H9 (cell line): ENCODE measurements around the gene FOXD4. TPM values are rescaled to one million over a fixed set of nuclear protein-coding genes. Genes with fewer than 3 reads are reported as not detected.
"Not testable (repeated sequence)": the region's sequence is repeated elsewhere in the genome, so short reads cannot be mapped to it uniquely, and the experiment has no call there.

ENCODE experiments used
- DNase-seq: peaks from one replicate; pipeline ENCODE4 v3.0.0-alpha.2; 2017
- H2AFZ ChIP-seq: one replicate; pipeline ENCODE4 v1.6.1; 2013; ENCODE audit warnings: mild to moderate bottlenecking, low read length, control low read depth, moderate library complexity
- H2AK5ac ChIP-seq: 2 replicates; pipeline ENCODE4 v1.6.1; 2013; ENCODE audit warnings: low read length, control low read depth, mixed read lengths; ENCODE audit not compliant: insufficient read length
- H2BK120ac ChIP-seq: one replicate; pipeline ENCODE4 v1.6.1; 2013; ENCODE audit warnings: low read depth, mild to moderate bottlenecking, low read length, control low read depth, inconsistent platforms; ENCODE audit not compliant: poor library complexity, severe bottlenecking
- H2BK12ac ChIP-seq: 2 replicates; pipeline ENCODE4 v1.6.1; 2013; ENCODE audit warnings: low read length, control low read depth, mixed read lengths, low read depth; ENCODE audit not compliant: insufficient read length
- H2BK15ac ChIP-seq: 2 replicates; pipeline ENCODE4 v1.6.1; 2013; ENCODE audit warnings: low read depth, low read length, control low read depth
- H2BK20ac ChIP-seq: one replicate; pipeline ENCODE4 v1.6.1; 2013; ENCODE audit warnings: low read depth, mild to moderate bottlenecking, low read length, control low read depth, inconsistent platforms; ENCODE audit not compliant: poor library complexity, severe bottlenecking
- H2BK5ac ChIP-seq: 2 replicates; pipeline ENCODE4 v1.6.1; 2013; ENCODE audit warnings: low read length, control low read depth, mixed read lengths; ENCODE audit not compliant: insufficient read length
- H3K14ac ChIP-seq: 2 replicates; pipeline ENCODE4 v1.6.1; 2013; ENCODE audit warnings: low read length, control low read depth; ENCODE audit not compliant: insufficient read depth
- H3K18ac ChIP-seq: 2 replicates; pipeline ENCODE4 v1.6.1; 2013; ENCODE audit warnings: low read depth, mild to moderate bottlenecking, mixed read lengths, low read length, control low read depth; ENCODE audit not compliant: insufficient read length
- H3K23ac ChIP-seq: 2 replicates; pipeline ENCODE4 v1.6.1; 2013; ENCODE audit warnings: low read length, control low read depth, mixed read lengths, low read depth; ENCODE audit not compliant: insufficient read length
- H3K23me2 ChIP-seq: 2 replicates; pipeline ENCODE4 v1.6.1; 2013; ENCODE audit warnings: low read depth, mild to moderate bottlenecking, mixed read lengths, low read length, control low read depth; ENCODE audit not compliant: insufficient read length, poor library complexity, severe bottlenecking
- H3K27ac ChIP-seq: 2 replicates; pipeline ENCODE4 v1.5.1; 2013; ENCODE audit warnings: low read length, control low read depth, mixed read lengths, low read depth; ENCODE audit not compliant: insufficient read length
- H3K27me3 ChIP-seq: 2 replicates; pipeline ENCODE4 v1.6.1; 2013; ENCODE audit warnings: low read length, control low read depth, inconsistent platforms; ENCODE audit not compliant: insufficient read depth
- H3K4ac ChIP-seq: 2 replicates; pipeline ENCODE4 v1.6.1; 2013; ENCODE audit warnings: low read depth, mild to moderate bottlenecking, control low read depth, inconsistent platforms, low read length, moderate library complexity
- H3K4me1 ChIP-seq: 2 replicates; pipeline ENCODE4 v1.6.1; 2013; ENCODE audit warnings: low read length, control low read depth, inconsistent platforms; ENCODE audit not compliant: insufficient read depth
- H3K4me2 ChIP-seq: 2 replicates; pipeline ENCODE4 v1.6.1; 2013; ENCODE audit warnings: low read length, control low read depth, mixed read lengths; ENCODE audit not compliant: insufficient read length, insufficient read depth
- H3K56ac ChIP-seq: 2 replicates; pipeline ENCODE4 v1.6.1; 2013; ENCODE audit warnings: low read depth, mild to moderate bottlenecking, mixed read lengths, low read length, control low read depth; ENCODE audit not compliant: insufficient read length
- H3K79me1 ChIP-seq: 2 replicates; pipeline ENCODE4 v1.6.1; 2013; ENCODE audit warnings: low read depth, mild to moderate bottlenecking, moderate library complexity, low read length, control low read depth, inconsistent platforms; ENCODE audit not compliant: insufficient read depth, poor library complexity, severe bottlenecking
- H3K79me2 ChIP-seq: 2 replicates; pipeline ENCODE4 v1.6.1; 2013; ENCODE audit warnings: low read length, control low read depth, inconsistent platforms; ENCODE audit not compliant: insufficient read depth
- H3K9ac ChIP-seq: 2 replicates; pipeline ENCODE4 v1.6.1; 2013; ENCODE audit warnings: low read length, control low read depth, mixed read lengths; ENCODE audit not compliant: insufficient read length; ENCODE audit errors: extremely low read depth
- H3K9me3 ChIP-seq: one replicate; pipeline ENCODE4 v1.6.1; 2013; ENCODE audit warnings: low read depth, low read length, inconsistent platforms; ENCODE audit not compliant: control insufficient read depth
- H3T11ph ChIP-seq: one replicate; pipeline ENCODE4 v1.6.1; 2013; ENCODE audit warnings: mild to moderate bottlenecking, low read length, control low read depth, inconsistent platforms
- H4K20me1 ChIP-seq: one replicate; pipeline ENCODE4 v1.6.1; 2013; ENCODE audit not compliant: control insufficient read depth, insufficient read length, insufficient read depth
- H4K5ac ChIP-seq: 2 replicates; pipeline ENCODE4 v1.6.1; 2013; ENCODE audit warnings: low read depth, mild to moderate bottlenecking, mixed read lengths, low read length, control low read depth; ENCODE audit not compliant: insufficient read length
- H4K8ac ChIP-seq: replicated peaks from 2 replicates; pipeline ENCODE4 v1.6.1; 2013; ENCODE audit warnings: low read length, control low read depth, mixed read lengths, low read depth; ENCODE audit not compliant: insufficient read length
- H4K91ac ChIP-seq: 2 replicates; pipeline ENCODE4 v1.6.1; 2013; ENCODE audit warnings: low read depth, mild to moderate bottlenecking, moderate library complexity, mixed read lengths, low read length, control low read depth; ENCODE audit not compliant: insufficient read length
- H3K27ac Mint-ChIP-seq, 3 experiments: 2 replicates in 2 of 3; 3 replicates in 1 of 3; pipeline ENCODE4 v1.8.0; 2020 to 2021; ENCODE audit warnings: mixed read lengths in 3 of 3, mild to moderate bottlenecking in 1 of 3, moderate library complexity in 1 of 3
- H3K27me3 Mint-ChIP-seq: 2 replicates; pipeline ENCODE4 v1.8.0; 2021; ENCODE audit warnings: low read depth, mild to moderate bottlenecking, moderate library complexity, mixed read lengths
- H3K36me3 Mint-ChIP-seq, 3 experiments: 2 replicates in 2 of 3; 3 replicates in 1 of 3; pipeline ENCODE4 v1.8.0; 2020 to 2021; ENCODE audit warnings: low read depth in 3 of 3, mixed read lengths in 3 of 3; ENCODE audit not compliant: insufficient read depth in 1 of 3
- H3K4me1 Mint-ChIP-seq, 2 experiments: 2 replicates each; pipeline ENCODE4 v1.8.0; 2020; ENCODE audit warnings: mixed read lengths in 2 of 2
- H3K4me3 Mint-ChIP-seq, 2 experiments: 2 replicates in 1 of 2; 3 replicates in 1 of 2; pipeline ENCODE4 v1.8.0; 2020 to 2021; ENCODE audit warnings: mild to moderate bottlenecking in 2 of 2, mixed read lengths in 2 of 2, moderate library complexity in 1 of 2
- H3K9me3 Mint-ChIP-seq, 2 experiments: 2 replicates in 1 of 2; 3 replicates in 1 of 2; pipeline ENCODE4 v1.8.0; 2020; ENCODE audit warnings: mild to moderate bottlenecking in 2 of 2, mixed read lengths in 2 of 2, moderate library complexity in 1 of 2
- WGBS: extraction: QIAGEN DNeasy Blood & Tissue Kit; methylation state at CpG from one replicate; pipeline ENCODE4 v1.1.7; 2013; ENCODE audit warnings: missing lambda C conversion rate, low lambda C conversion rate, mixed read lengths; ENCODE audit not compliant: insufficient read length; ENCODE audit errors: extremely low coverage; 5-methylcytosine and 5-hydroxymethylcytosine counted together
- total RNA-seq: library from RNA; stranded (reverse); gene quantifications from 2 replicates; pipeline ENCODE4 v1.2.1, GENCODE V29; 2021

The FOXD4 gene
- total RNA-seq, 1 experiment from 2014 or later = 0.20 TPM

DNA sequence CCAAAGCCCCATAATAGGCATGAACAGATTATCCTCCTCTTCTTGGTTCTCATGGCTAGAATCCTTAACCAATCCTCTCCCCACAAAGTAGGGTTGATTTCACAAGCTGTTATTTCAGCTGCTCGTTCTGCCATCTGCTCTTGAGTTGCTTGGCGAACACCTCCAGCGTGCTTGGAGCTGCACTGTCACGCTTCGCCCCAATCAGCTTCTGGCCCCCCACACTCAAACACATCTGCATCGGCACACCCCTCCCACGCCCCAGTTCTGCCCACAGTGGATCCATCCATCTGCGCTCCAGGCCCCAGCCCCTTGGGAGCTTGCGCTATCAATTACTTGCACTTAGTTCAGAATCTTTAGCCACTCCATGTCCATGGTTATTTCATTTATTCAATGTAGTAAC, 17.8 kb downstream of the FOXD4 start:
- H3K27me3 Mint-ChIP-seq = peaks cover 39% of the 10 kb centered on the region

DNA sequence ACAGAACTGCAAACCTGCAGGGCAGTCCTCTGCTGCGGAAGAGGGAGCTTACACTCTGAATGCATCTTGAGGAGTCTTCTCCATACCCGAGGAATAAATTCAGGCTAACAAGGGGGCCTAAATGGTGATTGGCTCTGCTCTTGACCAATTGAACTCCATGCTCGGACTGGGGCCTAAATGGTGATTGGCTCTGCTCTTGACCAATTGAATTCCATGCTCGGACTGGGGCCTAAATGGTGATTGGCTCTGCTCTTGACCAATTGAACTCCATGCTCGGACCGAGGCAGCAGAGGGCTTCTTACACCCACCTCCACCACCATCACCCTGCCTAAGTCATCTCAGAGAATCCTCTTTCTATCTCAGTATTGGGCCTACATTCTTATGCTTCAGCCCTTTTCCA, 18.4 kb downstream of the FOXD4 start:
- H3K9ac ChIP-seq, H3K9me3 ChIP-seq, H3K4me1 ChIP-seq, H3K79me1 ChIP-seq, H3K36me3 Mint-ChIP-seq, H2BK5ac ChIP-seq, H3K14ac ChIP-seq, H2BK12ac ChIP-seq, H2BK20ac ChIP-seq, H3K4me1 Mint-ChIP-seq, H3K4me2 ChIP-seq, H2BK15ac ChIP-seq, H4K5ac ChIP-seq, H4K20me1 ChIP-seq, H3K4ac ChIP-seq, H4K91ac ChIP-seq, H3K4me3 Mint-ChIP-seq, H2BK120ac ChIP-seq, H4K8ac ChIP-seq, H3K27me3 ChIP-seq, H3K79me2 ChIP-seq, H2AK5ac ChIP-seq, H3K18ac ChIP-seq, H3K27ac ChIP-seq, H3K23me2 ChIP-seq, H3K56ac ChIP-seq, H3K23ac ChIP-seq, H2AFZ ChIP-seq, H3K27ac Mint-ChIP-seq, DNase-seq, H3T11ph ChIP-seq, H3K9me3 Mint-ChIP-seq: not testable (repeated sequence)
- no CpG with 5 or more reads among the region's 6 CpGs for WGBS
- peaks cover 37% of the 10 kb centered on the region for H3K27me3 Mint-ChIP-seq

More for the DNA sequence above, 17.8 kb downstream of the FOXD4 start:
- H3K27ac Mint-ChIP-seq, H3K4ac ChIP-seq, H3K9me3 Mint-ChIP-seq, H3K23me2 ChIP-seq, H3K14ac ChIP-seq, H3K4me1 Mint-ChIP-seq, H2BK20ac ChIP-seq, H3K79me2 ChIP-seq, H3K4me2 ChIP-seq, H3K56ac ChIP-seq, H4K91ac ChIP-seq, H4K5ac ChIP-seq, H2BK5ac ChIP-seq, H3K27me3 ChIP-seq, H3K79me1 ChIP-seq, H3K18ac ChIP-seq, H2AK5ac ChIP-seq, H3K9ac ChIP-seq, H3K9me3 ChIP-seq, H3K36me3 Mint-ChIP-seq, H2BK12ac ChIP-seq, H3T11ph ChIP-seq, H4K20me1 ChIP-seq, H3K23ac ChIP-seq, H3K4me1 ChIP-seq, DNase-seq, H2AFZ ChIP-seq, H3K4me3 Mint-ChIP-seq, H3K27ac ChIP-seq, H2BK120ac ChIP-seq, H4K8ac ChIP-seq, H2BK15ac ChIP-seq: not testable (repeated sequence)
- WGBS = no CpG with 5 or more reads among the region's 9 CpGs
